ENCODE results near the gene LDHAL6A.
A peak's percentile ranks its signal among the peaks of the same experiment; 100 is the strongest.

LDHAL6A gene

GRCh38 chr11:18523084-18523483 is 67.4 kb downstream of the LDHAL6A start:
- DNase-seq (ENCODE audit: low spot score): no peak
- in situ Hi-C loops (cut with MboI; ENCODE audit: low pct_unique_long_range_greater_than_20kb, low sequenced_read_pairs, unreplicated experiment): no loop called here
- no peak for TF ChIP-seq CTCF (IDR thresholded peaks at IDR 0.05; ENCODE audit: extremely low read depth, insufficient read depth, missing control alignments)

DNA sequence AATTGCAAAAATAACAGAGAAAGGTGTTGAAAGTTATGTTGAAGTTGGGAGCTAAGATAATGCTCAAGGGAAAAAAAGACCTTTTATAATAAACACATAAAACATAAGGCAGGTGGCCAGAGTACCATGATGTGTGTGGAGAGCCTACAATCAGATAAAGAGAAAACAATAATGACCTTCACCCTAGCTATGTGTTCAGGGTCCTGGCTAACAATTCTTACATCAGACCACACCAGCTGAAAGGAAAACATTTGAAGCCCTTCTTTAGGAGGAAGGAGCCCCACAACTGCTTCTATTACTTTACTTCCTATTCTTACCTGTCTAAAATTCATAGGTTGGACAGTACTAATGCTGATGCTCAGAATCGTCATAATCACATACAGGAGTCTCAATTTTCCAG is 68.6 kb downstream of the LDHAL6A start:
- no peak for DNase-seq (ENCODE audit: low spot score)
- TF ChIP-seq CTCF (IDR thresholded peaks at IDR 0.05; ENCODE audit: extremely low read depth, insufficient read depth, missing control alignments): no peak
- in situ Hi-C loops (cut with MboI; ENCODE audit: low pct_unique_long_range_greater_than_20kb, low sequenced_read_pairs, unreplicated experiment): no loop called here

DNA sequence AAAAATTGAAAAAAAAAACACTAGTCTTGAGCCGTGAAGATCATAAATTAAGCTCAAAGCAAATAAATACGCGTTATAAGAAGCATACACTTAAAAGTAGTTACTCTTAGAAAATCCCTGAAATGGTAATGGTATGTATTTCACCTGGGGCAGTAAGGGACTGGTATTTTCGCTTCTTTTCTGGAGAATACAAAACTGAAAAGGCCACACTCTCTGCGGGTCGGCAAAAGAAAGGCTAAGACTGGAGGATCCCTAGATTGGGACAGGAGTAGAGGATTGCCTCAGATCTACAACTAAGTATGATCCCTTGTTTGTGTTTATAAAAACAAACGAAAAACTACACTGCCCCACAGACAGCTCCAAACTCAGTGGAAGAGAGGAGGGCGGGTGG is 70.5 kb downstream of the LDHAL6A start:
- TF ChIP-seq CTCF (IDR thresholded peaks at IDR 0.05; ENCODE audit: extremely low read depth, insufficient read depth, missing control alignments): no peak
- no peak for DNase-seq (ENCODE audit: low spot score)
- in situ Hi-C loops (cut with MboI; ENCODE audit: low pct_unique_long_range_greater_than_20kb, low sequenced_read_pairs, unreplicated experiment): loop anchor here (25.0 kb wide), 1 partner anchor 211 kb away; the partner anchor contains the start of gene IGSF22

DNA sequence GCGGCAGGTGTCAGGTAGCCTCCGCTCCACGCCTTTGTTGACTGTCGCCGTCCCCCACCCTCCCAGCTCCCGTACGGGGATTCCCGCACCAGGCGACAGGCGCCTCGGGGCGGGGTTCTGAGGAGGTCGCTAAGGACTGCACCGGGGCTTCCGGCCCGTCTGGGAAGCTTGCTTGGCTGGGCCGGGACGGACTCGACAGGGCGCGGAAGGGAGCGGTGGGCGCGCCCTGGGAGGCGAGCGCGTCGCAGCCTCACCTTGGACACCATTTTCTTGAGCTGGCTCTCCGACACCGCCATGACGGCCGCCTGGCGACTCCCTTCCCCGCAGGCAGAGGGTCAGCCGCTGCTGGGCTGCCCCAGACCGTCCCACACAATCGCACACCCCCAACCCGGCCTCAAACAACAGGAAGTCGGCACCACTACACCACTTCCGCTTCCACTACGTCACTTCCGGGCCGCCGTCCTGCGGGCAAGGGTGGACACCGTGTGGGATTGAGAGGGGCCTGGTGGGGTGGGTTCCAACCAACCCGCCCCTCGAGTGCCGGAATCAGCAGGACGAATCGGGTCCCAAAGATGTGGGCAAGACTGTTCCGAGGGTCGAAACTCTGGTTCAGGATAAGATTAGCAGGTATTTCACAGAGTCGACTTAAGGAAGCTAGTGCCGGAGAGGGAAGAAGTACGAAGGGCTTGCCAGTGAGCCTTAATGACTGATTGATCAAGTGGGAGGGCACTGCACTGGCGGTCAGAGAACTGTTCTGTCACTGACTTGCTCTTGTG is 71.1 kb downstream of the LDHAL6A start, which contains the start of gene TSG101:
TSS of gene TSG101 (minus strand) at position 422 of the 776 bp plus-strand sequence. CDS start at position 296, 126 bp downstream.
- in situ Hi-C loops (cut with MboI; ENCODE audit: low pct_unique_long_range_greater_than_20kb, low sequenced_read_pairs, unreplicated experiment): loop anchor here (25.0 kb wide), 1 partner anchor 211 kb away; the partner anchor contains the start of gene IGSF22
- TF ChIP-seq CTCF (IDR thresholded peaks at IDR 0.05; ENCODE audit: extremely low read depth, insufficient read depth, missing control alignments): no peak
- DNase-seq (ENCODE audit: low spot score): peak; percentile 92

- no peak for DNase-seq (ENCODE audit: low spot score)
- in situ Hi-C loops (cut with MboI; ENCODE audit: low pct_unique_long_range_greater_than_20kb, low sequenced_read_pairs, unreplicated experiment): loop anchor here (25.0 kb wide), 1 partner anchor 210 kb away; the partner anchor contains the start of gene IGSF22
- no peak for TF ChIP-seq CTCF (IDR thresholded peaks at IDR 0.05; ENCODE audit: extremely low read depth, insufficient read depth, missing control alignments)
Observed at GRCh38 chr11:18527512-18527911, 71.9 kb downstream of the LDHAL6A start.

All from GM13977 (cell line).